SK-N-SH (cell line): ENCODE results near the gene MUC2.

Experiments used
- EP300 ChIP-seq, 2 experiments: IDR thresholded peaks; 2 replicates each; pipeline versions ENCODE4 v1.4.0 to v1.6.1; 2012; ENCODE audit warnings: borderline replicate concordance in 1 of 2, low read depth in 1 of 2, low read length in 1 of 2
- EZH2phosphoT487 ChIP-seq: fragments of 200-600 bp; sonication (generic); IDR thresholded peaks from 2 replicates; pipeline ENCODE4 v1.6.1; 2017; ENCODE audit warnings: low read depth, mixed run types, mild to moderate bottlenecking, antibody characterized with exemption, moderate library complexity, borderline replicate concordance
- GABPA ChIP-seq: IDR thresholded peaks from 2 replicates; pipeline ENCODE4 v1.4.0; 2012; ENCODE audit warnings: low read depth, mild to moderate bottlenecking
- POLR2AphosphoS5 ChIP-seq: IDR thresholded peaks from 2 replicates; pipeline ENCODE4 v1.6.1; 2012; ENCODE audit warnings: low read depth, low read length
- RAD21 ChIP-seq: IDR thresholded peaks from 2 replicates; pipeline ENCODE4 v1.6.1; 2012; ENCODE audit warnings: mild to moderate bottlenecking, low read length
- RFX5 ChIP-seq: IDR thresholded peaks from 2 replicates; pipeline ENCODE4 v1.6.1; 2012; ENCODE audit warnings: mild to moderate bottlenecking, improper control_type of control experiment, low read length
- RXRA ChIP-seq: IDR thresholded peaks from 2 replicates; pipeline ENCODE4 v1.4.0; 2012; ENCODE audit warnings: low read depth, mild to moderate bottlenecking, borderline replicate concordance
- YY1 ChIP-seq: IDR thresholded peaks from 2 replicates; pipeline ENCODE4 v1.4.0; 2012; ENCODE audit warnings: low read depth, mild to moderate bottlenecking
- TF ChIP-seq, protein P1 (sequence below): fragments of 200-600 bp; sonication (generic); IDR thresholded peaks from 2 replicates; pipeline ENCODE4 v1.6.1; 2017; ENCODE audit warnings: antibody characterized with exemption, mild to moderate bottlenecking, moderate library complexity
- TF ChIP-seq, protein P2 (sequence below): IDR thresholded peaks from 2 replicates; pipeline ENCODE4 v1.4.0; 2012; ENCODE audit warnings: low read depth
- TF ChIP-seq, protein P3 (sequence below): IDR thresholded peaks from 2 replicates; pipeline ENCODE4 v1.4.0; 2012; ENCODE audit warnings: low read depth, borderline replicate concordance

DNA sequence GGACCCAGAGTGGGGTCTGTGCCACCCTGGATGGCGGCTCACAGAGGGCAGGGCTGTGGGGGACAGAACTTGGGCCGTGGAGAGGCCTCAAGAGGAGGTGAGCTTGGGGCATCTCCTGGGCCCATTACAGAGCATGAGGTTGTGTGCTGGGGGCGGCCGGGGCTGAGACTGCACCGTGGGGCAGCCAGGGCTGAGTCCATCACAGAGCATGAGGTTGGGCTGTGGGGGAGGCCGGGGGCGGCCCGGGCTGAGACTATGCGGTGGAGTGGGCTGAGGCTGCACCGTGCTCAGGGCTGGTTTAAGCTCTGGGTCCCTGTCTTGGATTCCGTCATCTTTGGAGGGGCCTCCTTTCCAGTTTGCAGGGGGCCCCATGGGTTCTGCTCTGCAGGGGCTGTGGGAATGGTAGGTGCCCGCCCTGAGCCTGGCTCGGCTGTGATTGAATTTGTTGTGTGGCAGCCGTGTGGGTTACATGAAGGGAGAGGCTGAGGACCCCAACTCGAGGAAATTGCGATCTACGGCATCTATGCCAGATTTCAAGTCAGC lies 45.0 kb downstream of the MUC2 start:
- TF ChIP-seq YY1 = no peak
- TF ChIP-seq, protein P1, sequence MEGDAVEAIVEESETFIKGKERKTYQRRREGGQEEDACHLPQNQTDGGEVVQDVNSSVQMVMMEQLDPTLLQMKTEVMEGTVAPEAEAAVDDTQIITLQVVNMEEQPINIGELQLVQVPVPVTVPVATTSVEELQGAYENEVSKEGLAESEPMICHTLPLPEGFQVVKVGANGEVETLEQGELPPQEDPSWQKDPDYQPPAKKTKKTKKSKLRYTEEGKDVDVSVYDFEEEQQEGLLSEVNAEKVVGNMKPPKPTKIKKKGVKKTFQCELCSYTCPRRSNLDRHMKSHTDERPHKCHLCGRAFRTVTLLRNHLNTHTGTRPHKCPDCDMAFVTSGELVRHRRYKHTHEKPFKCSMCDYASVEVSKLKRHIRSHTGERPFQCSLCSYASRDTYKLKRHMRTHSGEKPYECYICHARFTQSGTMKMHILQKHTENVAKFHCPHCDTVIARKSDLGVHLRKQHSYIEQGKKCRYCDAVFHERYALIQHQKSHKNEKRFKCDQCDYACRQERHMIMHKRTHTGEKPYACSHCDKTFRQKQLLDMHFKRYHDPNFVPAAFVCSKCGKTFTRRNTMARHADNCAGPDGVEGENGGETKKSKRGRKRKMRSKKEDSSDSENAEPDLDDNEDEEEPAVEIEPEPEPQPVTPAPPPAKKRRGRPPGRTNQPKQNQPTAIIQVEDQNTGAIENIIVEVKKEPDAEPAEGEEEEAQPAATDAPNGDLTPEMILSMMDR = no peak
- TF ChIP-seq RAD21 = no peak
- TF ChIP-seq POLR2AphosphoS5 = no peak
- TF ChIP-seq EZH2phosphoT487 = no peak
- no peak for TF ChIP-seq GABPA
- TF ChIP-seq RXRA = no peak
- no peak for TF ChIP-seq EP300 (IDR thresholded peaks at IDR 0.05; ENCODE audit: borderline replicate concordance in 1 of 2, low read depth in 1 of 2, low read length in 1 of 2)
- TF ChIP-seq, protein P2, sequence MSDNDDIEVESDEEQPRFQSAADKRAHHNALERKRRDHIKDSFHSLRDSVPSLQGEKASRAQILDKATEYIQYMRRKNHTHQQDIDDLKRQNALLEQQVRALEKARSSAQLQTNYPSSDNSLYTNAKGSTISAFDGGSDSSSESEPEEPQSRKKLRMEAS = no peak
- TF ChIP-seq, protein P3, sequence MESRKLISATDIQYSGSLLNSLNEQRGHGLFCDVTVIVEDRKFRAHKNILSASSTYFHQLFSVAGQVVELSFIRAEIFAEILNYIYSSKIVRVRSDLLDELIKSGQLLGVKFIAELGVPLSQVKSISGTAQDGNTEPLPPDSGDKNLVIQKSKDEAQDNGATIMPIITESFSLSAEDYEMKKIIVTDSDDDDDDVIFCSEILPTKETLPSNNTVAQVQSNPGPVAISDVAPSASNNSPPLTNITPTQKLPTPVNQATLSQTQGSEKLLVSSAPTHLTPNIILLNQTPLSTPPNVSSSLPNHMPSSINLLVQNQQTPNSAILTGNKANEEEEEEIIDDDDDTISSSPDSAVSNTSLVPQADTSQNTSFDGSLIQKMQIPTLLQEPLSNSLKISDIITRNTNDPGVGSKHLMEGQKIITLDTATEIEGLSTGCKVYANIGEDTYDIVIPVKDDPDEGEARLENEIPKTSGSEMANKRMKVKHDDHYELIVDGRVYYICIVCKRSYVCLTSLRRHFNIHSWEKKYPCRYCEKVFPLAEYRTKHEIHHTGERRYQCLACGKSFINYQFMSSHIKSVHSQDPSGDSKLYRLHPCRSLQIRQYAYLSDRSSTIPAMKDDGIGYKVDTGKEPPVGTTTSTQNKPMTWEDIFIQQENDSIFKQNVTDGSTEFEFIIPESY = no peak
- TF ChIP-seq RFX5 = no peak
